Head of caudate nucleus (tissue), 42 donors: Measurements from ENCODE around the gene PIP5K1A.
A peak's percentile ranks its signal among the peaks of the same experiment; 100 is the strongest.
"Not testable (repeated sequence)": the region's sequence is repeated elsewhere in the genome, so short reads cannot be mapped to it uniquely, and the experiment has no call there.

Experiments
- DNase-seq, 42 donors: peaks; one replicate each; pipeline versions ENCODE4 v3.0.0 to v3.0.0-alpha.2; 2020 to 2021; ENCODE audit warnings: mixed read lengths in 7 of 42
- intact Hi-C: fragments of 100-400 bp; cut with DNase I; formaldehyde crosslinking; loops from one replicate; pipeline ENCODE4 v1.15.0; 2022

The PIP5K1A gene

DNA sequence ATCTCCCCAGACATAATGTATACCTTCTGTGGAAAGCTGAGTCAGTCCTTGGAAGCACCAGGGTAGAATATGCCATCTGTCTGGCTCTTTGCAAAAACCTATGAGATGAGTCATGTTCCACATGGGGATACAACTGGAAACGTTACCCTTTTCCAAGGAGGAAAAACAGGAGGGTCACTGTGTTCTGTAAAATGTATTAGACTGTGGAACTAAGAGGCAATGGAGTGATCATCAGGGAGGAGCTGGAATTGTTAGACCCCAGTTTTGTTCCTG, 40.1 kb downstream of the PIP5K1A start:
- intact Hi-C loops = no loop called here
- peak in 1 of 42 donors; percentile 5 for DNase-seq

DNA sequence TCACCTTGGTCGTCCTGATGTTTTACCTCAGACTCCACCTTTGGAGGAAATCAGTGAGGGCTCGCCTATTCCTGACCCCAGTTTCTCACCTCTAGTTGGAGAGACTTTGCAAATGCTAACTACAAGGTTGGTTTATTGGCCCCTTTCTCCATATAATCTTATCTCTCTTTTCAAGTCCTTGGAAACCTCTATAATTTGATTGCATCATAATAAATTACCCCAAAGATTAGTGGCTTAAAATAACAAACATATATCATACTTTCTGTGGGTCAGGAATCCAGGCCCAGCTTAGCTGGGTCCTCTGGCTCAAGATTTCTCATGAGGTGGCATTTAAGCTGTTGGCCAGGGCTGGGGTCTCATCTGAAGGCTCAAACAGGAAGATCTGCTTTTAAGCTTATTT, 44.1 kb downstream of the PIP5K1A start:
- DNase-seq = no peak
- intact Hi-C loops = no loop called here

DNA sequence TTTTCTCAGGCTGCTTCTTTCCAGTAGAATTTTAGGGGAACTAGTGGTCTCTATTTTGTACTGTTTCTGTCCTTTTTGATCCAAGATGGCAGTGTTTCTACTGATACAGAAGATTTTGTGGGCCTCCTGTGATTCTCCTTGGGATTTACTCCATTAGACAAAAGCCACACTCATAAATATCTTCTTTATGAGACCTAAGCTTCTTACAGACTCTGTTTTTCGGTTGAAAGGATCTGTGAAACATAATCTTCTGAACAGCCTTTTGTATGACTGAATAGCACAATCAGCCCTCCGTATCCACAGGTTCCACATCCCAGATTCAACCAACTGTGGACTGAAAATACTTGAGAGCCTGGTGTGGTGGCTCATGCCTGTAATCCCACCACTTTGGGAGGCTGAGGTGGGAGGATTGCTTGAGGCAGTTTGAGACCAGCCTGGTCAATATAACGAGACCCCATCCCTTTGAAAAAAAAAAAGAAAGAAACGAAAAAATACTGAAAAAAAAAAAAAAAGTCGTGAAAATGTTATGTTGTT, 45.4 kb downstream of the PIP5K1A start:
- DNase-seq = no peak
- intact Hi-C loops = no loop called here

DNA sequence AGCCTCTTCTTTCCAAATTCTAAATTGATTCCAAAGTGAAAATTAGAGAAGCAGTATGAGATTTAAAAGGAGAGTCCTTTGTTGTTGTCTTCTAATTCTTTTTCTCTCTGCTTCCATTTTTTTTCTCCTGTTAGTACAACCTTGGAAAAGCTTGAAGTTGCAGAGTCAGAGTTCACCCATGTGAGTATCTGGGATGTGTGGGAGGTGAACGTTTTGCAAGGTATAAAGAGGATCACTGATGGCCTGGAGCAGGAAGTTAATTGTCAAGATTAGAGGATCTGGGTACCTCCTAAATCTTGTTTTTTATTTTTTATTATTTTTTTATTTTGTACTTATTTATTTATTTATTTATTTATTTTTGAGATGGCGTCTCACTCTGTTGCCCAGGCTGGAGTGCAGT, 48.4 kb downstream of the PIP5K1A start:
- intact Hi-C loops = no loop called here
- no peak for DNase-seq

DNA sequence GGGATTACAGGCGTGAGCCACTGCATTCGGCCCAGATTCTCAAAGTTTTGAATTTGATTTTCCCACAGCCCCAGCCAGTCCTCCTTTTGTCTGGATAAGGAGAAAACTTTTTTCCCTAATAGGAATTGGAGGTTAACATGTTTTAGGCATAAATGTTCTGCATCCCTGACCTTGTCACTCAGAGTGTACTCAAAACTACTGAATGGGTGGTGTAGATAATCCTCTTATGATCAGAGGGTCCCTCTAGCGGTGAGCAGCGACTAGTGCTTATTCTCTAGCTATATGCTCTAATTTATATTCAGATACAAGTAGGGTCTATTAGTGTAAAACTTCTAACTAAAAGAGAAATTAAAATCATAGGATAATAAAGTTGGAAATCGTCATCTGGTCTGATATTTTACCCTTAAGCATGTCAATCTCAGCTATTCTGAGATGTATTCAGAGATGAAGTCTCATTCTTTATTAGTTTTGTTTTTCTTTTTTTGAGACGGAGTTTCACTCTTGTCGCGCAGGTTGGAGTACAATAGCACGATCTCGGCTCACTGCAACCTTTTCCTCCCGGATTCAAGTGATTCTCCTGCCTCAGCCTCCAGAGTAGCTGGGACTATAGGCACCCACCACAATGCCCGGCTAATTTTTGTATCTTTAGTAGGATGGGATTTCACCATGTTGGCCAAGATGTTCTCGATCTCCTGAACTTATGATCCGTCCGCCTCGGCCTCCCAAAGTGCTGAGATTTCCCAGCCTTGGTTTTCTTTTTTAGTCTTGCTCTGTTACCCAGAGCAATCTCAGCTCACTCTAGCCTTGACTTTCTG, 53.5 kb downstream of the PIP5K1A start:
- peak; percentile 24 to 88 (median 70) for DNase-seq
- intact Hi-C loops = no loop called here

DNA sequence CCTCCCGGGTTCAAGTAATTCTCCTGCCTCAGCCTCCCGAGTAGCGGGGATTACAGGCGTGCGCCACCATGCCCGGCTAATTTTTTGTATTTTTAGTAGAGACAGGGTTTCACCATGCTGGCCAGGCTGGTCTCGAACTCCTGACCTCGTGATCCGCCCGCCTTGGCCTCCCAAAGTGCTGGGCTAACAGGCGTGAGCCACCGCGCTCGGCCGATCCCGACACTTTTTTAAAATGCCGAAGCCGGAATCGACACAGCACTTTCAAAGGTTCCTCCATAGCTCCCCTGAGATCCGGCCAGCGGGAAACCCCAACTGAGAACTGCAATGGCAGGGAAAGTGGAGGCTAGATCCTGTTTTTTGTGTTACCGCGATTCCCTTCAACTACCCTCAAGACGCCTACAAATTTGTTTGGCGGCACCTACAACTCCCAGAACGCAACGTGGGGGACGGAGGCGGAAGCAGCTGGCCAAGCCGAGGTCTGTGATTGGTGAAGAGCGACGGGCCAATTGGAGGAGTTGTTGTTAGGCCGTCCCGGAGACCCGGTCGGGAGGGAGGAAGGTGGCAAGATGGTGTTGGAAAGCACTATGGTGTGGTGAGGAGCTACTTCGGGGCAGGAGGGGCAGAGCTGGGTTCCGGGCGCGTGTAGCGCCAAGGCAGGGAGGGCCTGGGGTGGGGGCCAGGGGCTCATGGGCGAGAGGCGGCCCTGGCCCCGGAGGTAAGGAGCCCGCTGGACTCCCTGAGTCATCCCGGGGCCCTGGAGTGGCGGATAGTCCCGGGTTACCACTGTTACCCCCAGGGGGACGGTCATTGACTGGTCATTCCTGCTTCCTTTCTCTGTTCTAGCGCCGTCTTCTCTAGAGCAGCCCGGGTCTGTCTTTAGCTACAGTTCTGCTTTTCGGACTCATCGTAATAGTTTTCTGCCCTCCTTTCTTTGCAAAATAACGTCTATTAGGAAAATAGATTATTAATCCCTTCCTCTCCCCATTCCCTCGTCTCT, 56.2 kb downstream of the PIP5K1A start, which contains the start of gene PSMD4:
Gene PSMD4 (plus strand): TSS at position 518 of the 997 bp plus-strand sequence. CDS start 49 bp downstream, at position 567.
- intact Hi-C loops = loop anchor here (2.0 kb wide), 2 partner anchors 26 to 56 kb away; partner anchors contain the start of gene PIP5K1A

DNA sequence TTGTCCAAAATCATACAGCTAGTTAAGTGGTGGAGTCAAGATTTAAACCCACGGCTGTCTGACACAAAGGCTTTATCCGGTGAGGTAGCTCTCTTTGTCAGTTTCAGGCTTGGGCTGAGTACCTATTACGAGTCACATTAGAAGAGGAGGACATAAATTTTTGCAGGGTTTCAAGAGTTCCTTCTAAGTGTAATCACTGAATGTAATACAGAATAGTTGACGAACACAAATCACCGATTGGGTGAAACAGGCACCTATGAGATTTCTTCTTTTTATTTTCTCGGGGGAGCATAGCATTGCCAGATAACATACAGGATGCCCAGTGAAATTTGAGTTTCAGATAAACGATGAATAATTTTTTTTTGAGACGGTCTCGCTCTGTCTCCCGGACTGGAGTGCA, 57.0 kb downstream of the PIP5K1A start:
- intact Hi-C loops = loop anchor here (2.0 kb wide), 2 partner anchors 25 to 57 kb away; partner anchors contain the start of gene PIP5K1A
- no peak for DNase-seq

More for the DNA sequence above, 56.2 kb downstream of the PIP5K1A start, which contains the start of gene PSMD4:
- peak; percentile 88 to 97 (median 95) for DNase-seq

DNA sequence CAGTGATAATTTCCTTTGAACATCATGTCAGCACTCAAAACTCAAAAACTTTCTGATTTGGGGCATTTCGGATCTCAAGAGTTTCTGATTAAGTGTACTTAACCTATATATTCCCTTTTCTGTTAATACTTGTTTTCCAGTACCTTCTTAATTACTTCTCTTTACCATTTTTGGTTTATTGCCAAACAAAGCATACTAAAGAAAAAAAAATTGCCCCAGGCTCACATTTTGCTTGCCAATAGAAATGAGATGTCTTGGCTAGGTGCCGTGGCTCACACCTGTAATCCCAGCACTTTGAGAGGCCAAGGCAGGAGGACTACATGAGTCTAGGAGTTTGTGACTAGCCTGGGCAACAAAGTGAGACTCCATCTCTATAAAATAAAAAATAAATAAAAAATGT, 61.0 kb downstream of the PIP5K1A start:
- intact Hi-C loops = no loop called here
- no peak for DNase-seq

DNA sequence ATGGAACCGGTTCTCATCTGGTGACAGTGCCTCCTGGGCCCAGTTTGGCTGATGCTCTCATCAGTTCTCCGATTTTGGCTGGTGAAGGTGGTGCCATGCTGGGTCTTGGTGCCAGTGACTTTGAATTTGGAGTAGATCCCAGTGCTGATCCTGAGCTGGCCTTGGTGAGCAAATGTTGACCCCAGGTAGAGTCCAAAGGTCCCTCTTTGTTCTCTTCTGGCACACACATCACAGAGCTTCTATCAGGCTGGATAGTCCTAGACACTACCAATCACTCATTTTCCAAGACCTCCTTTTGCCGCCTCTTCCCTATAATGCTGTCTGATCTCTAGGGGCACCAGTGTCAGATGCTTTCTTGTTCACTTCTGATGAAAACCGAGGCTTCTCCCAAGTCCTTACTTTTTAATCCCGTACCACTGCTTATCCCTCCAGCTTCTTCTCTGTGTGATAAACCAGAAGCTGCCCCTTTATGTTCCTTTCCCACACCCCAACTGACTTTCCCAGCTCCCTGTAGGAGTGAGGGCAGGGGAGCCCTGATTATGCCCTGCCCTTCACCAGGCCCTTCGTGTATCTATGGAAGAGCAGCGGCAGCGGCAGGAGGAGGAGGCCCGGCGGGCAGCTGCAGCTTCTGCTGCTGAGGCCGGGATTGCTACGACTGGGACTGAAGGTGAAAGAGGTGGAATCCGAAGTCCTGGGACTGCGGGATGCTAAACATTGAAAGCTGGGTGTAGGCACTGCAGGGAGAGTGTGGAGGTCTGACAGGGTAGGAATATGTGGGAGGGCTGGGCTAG, 67.3 kb downstream of the PIP5K1A start:
- DNase-seq = no peak
- intact Hi-C loops = no loop called here

DNA sequence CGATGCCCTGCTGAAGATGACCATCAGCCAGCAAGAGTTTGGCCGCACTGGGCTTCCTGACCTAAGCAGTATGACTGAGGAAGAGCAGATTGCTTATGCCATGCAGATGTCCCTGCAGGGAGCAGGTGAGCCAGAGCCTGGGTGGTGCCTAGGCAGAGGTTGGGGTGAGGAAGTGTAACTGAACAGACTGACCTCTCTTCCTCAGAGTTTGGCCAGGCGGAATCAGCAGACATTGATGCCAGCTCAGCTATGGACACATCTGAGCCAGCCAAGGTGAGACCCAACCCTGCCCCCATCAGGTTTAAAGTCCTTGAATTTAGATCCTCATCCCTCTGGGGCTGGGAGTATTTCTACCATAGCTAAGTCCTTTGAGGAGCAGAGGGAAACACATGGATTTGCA, 68.0 kb downstream of the PIP5K1A start:
- intact Hi-C loops = no loop called here
- no peak for DNase-seq

DNA sequence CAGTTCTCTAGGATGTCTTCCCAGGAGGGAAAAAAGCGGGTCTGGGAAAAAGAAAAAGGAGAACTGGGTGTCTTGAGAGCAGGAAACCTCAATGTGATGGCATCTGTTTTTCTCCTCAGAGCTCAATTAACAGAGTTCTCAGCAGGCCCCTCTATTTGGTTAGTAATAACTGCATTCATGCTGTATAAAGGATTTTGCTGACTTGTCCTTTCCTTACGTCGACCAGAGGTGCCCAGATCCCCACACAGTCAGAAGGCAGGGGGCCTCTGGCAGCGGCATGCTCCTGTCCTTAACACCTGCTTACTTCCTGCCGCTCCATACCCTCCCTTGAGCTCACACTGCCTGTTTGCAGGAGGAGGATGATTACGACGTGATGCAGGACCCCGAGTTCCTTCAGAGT, 68.5 kb downstream of the PIP5K1A start:
- intact Hi-C loops = no loop called here
- DNase-seq = no peak

DNA sequence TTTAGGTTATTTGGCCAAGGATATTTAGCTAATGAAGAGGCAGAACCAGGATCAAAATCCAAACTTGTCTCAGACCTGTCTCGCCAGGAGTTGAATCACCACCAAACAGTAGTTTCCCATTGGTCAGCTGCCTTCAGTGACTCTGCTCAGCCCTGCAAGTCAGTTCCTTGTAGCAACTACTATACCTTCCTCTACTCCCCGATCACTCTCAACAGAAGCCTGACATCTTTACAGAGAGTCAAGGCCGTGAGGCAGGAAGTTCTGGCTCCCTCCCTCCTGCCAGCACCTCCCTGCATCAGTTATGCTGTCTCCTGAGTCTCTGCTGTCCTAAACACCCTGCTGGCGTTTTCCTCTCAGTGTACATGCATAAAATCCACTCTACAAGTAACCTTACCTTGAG, 69.4 kb downstream of the PIP5K1A start:
- intact Hi-C loops = no loop called here
- DNase-seq = no peak

DNA sequence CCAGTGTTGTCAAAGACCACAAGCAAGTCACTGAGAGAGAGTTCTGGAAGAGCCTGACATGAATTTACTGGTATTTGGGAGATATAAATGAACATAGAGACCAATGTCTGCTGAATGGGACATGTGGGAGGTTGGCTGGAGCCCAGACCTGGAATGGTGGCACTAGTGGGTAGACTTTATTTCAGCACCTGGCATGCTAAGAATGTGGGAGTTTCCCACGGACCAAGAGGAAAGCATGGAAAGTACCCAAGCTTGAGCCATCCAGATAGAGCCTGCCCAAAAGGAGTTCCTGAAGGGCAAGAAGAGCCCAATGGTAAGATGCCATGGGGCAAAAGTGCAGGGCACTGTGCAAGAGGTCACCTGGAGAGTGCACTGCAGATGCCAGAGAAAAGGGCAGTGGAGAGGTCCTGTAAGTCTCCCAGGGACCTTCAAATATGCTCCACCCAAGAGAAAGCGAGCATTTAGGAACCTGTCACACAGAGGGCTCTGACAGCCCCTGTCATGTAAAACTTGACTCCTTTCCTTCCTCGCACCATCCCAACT, 75.6 kb downstream of the PIP5K1A start:
- intact Hi-C loops = no loop called here
- no peak for DNase-seq

DNA sequence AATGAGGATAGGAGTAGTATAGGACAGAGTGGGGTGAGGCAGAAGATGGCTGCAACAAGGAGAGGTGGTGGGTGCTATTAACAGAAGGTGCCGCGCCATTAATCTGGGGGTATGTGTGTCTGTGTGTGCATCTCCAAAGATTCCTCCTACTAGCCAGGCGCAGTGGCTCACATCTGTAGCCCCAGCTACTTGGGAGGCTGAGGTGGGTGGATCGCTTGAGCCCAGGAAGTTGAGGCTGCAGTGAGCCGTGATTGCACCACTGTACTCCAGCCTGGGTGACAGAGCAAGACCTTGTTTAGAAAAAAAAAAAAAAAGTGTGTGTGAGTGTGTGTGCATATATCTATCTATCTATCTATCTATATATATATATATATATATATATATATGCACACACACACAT, 77.0 kb downstream of the PIP5K1A start:
- intact Hi-C loops, DNase-seq: not testable (repeated sequence)

DNA sequence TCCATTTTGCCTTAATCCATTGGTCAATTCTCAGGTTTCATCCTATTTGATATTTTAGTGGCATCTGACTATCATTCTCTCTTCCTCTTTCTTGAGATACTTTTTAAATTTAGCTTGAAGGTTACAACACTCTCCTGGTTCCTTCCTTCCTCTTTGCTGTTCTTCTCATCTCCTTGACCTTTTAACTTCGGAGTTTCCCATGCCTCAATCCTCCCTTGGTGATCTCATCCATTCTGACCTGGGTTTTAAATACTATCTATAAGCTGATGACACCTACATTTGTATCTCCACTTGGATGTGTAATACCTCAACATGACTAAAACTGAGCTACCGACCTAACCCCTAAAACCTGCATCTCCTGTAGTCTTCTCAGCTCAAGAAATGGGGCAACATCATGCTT, 78.9 kb downstream of the PIP5K1A start:
- no peak for DNase-seq
- intact Hi-C loops = no loop called here

DNA sequence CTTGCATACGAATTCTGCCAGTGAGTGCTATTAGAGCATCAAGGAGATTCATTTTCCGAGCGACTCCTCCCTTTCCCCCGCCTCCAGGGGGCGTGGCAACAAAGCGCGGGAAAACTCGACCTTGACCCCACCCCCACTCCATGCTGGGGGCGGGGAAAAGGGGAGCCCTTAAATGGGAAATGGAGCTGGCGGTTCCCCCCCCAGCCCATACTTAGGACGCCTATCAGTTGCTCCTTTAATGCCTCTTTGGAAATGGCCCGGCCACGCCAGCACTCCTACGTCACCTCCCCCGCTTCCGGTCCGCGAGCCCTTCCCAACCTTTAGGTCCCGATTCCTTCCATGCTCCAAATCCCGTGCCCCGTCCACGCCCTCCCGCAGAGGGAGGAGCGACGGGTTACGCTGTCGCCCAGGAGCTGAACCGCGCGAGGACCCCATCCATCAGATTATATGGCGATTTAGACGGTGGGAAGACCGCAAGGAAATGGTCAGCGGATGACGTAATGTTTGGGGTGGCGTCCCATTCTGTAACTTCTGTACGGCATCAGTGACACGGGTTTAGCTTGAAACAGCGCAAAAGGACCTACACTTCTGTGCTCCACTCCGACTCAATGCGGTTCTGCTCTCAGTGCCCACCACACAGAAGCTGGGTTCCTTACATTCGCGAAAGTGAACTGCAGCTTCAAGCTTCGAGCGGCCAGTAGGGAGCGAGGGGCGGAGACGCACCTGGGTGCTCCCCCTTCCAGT, 83.0 kb downstream of the PIP5K1A start:
- intact Hi-C loops = loop anchor here (2.0 kb wide), 1 partner anchor 27 kb away; the partner anchor contains the start of gene PSMD4
- DNase-seq = peak; percentile 89 to 98 (median 95)

DNA sequence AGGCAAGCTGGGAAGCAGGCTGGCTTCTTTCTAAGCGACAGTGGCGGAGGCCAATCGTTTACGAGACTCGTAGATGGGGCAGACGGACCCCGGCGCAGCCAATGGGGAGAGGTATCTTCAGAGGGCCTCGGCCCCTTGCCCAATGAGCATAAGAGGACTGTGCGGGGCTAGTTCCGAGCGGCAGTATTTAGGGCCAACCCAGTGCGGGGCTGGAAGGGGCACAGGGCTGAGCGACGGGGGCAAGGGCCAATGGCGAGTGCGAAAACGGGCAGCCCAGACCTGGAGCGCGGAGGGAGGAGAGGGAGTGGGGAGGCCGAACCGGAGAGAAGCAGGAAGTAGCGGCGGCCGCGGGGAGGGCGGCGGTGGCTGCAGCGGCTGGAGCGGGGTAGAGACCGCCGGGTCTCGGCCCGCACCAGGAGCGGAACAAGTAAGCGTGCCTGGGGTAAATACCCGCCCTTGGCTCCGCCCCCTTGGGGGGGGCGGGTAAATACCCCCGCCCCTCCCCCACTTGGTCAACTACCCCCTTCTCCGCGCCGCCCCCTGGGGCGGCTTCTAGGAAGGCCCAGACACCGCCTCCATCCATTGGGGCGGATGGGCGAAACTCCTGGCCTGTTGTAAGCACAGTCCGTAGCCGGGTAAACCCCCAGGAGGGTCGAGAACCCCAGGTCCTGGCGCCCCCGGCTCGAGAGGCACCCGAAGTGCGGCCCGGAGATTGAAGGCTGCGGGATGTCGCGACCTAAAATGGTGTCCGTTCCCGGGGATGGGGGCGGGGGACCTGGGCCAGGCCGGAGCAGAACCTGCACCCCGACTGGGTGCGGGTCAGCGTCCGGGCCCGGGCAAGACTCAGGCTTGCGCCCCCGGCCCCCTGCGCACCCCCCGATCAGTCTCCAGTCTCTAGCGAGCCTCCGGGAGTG, 83.9 kb downstream of the PIP5K1A start, which contains the start of gene ZNF687:
Gene ZNF687 (plus strand): TSS at position 331 of the 914 bp plus-strand sequence. CDS start 3,993 bp downstream, outside the sequence.
- intact Hi-C loops = loop anchor here (2.0 kb wide), 1 partner anchor 27 kb away; the partner anchor contains the start of gene PSMD4
- peak; percentile 100 for DNase-seq
